ENCODE data around the gene STXBP3.

Gene STXBP3

GRCh38 chr1:108792420-108792819 lies 45.9 kb downstream of the STXBP3 start:
- DNase-seq (ENCODE audit: low read depth), result no peak
- no peak for TF ChIP-seq CTCF (IDR thresholded peaks at IDR 0.05; ENCODE audit: control insufficient read depth, insufficient read depth, low read depth, low read length, missing control alignments)
- no peak overlapping the region for H3K4me3 ChIP-seq (ENCODE audit: control insufficient read depth, low read depth, low read length)

- no peak for DNase-seq (ENCODE audit: low read depth)
Measured at GRCh38 chr1:108799001-108799400, 52.5 kb downstream of the STXBP3 start.

GRCh38 chr1:108801101-108801500 lies 54.6 kb downstream of the STXBP3 start:
- DNase-seq (ENCODE audit: low read depth), result no peak
- TF ChIP-seq CTCF (IDR thresholded peaks at IDR 0.05; ENCODE audit: control insufficient read depth, insufficient read depth, low read depth, low read length, missing control alignments), result no peak
- H3K4me3 ChIP-seq (ENCODE audit: control insufficient read depth, low read depth, low read length), result no peak overlapping the region

More at GRCh38 chr1:108799001-108799400, 52.5 kb downstream of the STXBP3 start:
- H3K4me3 ChIP-seq (ENCODE audit: control insufficient read depth, low read depth, low read length), result no peak overlapping the region
- TF ChIP-seq CTCF (IDR thresholded peaks at IDR 0.05; ENCODE audit: control insufficient read depth, insufficient read depth, low read depth, low read length, missing control alignments), result no peak

- no peak for DNase-seq (ENCODE audit: low read depth)
- TF ChIP-seq CTCF (IDR thresholded peaks at IDR 0.05; ENCODE audit: control insufficient read depth, insufficient read depth, low read depth, low read length, missing control alignments), result no peak
- no peak overlapping the region for H3K4me3 ChIP-seq (ENCODE audit: control insufficient read depth, low read depth, low read length)
Measured at GRCh38 chr1:108803548-108803947, 57.1 kb downstream of the STXBP3 start.

- TF ChIP-seq CTCF (IDR thresholded peaks at IDR 0.05; ENCODE audit: control insufficient read depth, insufficient read depth, low read depth, low read length, missing control alignments), result no peak
- no peak overlapping the region for H3K4me3 ChIP-seq (ENCODE audit: control insufficient read depth, low read depth, low read length)
- DNase-seq (ENCODE audit: low read depth), result no peak
Measured at GRCh38 chr1:108808438-108808837, 62.0 kb downstream of the STXBP3 start.

- TF ChIP-seq CTCF (IDR thresholded peaks at IDR 0.05; ENCODE audit: control insufficient read depth, insufficient read depth, low read depth, low read length, missing control alignments), result no peak
- no peak for DNase-seq (ENCODE audit: low read depth)
Measured at GRCh38 chr1:108811611-108812010, 65.1 kb downstream of the STXBP3 start.

GRCh38 chr1:108813326-108813725 lies 66.9 kb downstream of the STXBP3 start:
- DNase-seq (ENCODE audit: low read depth), result no peak
- TF ChIP-seq CTCF (IDR thresholded peaks at IDR 0.05; ENCODE audit: control insufficient read depth, insufficient read depth, low read depth, low read length, missing control alignments), result no peak
- no peak overlapping the region for H3K4me3 ChIP-seq (ENCODE audit: control insufficient read depth, low read depth, low read length)

More at GRCh38 chr1:108811611-108812010, 65.1 kb downstream of the STXBP3 start:
- no peak overlapping the region for H3K4me3 ChIP-seq (ENCODE audit: control insufficient read depth, low read depth, low read length)
